Measurements from ENCODE around the gene TBX5. TPM values are rescaled to one million over a fixed set of nuclear protein-coding genes. Genes with fewer than 3 reads are reported as not detected.
A peak's percentile ranks its signal among the peaks of the same experiment; 100 is the strongest.

TBX5 gene
- total and polyA plus RNA-seq, 2 of the 4 experiments (the other 2 are of a cell fraction) = 13.3 to 14.7 TPM

DNA sequence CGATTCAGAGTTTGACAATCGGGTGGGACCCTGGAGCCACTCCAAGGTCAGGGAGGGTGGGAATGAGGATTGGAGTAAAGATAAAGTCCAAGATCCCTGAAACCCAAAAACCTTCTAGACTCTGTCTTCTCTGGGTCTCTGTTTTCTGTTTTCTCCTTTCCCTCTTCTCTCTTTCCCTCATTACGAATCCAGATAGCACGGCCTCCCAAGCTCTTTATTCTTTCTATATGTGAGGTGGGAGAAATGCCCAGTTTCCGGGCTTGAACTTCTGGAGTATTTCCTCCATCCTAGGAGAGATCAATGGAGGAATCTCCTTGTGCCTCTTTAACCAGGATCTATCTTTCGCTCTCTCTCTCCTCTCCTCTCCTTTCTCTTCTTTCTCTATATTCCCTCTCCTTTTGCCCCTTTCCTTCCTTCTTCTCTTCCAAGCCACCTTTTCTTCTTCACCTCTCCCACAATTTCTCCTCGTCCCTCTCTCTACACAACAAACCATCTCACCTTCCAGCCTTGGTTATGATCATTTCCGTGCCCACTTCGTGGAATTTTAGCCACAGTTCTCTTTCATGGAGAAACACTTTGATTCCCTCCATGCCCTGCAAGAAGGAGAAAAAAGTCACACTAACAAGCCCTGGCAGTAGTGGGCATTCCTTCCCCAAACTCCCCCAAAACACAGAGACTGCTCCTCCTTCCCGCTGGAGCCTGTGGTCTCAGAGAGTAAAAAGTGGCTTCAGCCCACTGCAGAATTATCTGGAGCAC, 4.4 kb downstream of the TBX5 start:
- intact Hi-C loops (cut with micrococcal nuclease) (loop anchor here (1.0 to 5.0 kb wide), 4 partner anchors 9 to 419 kb away; no protein-coding TSS in a partner anchor), in situ Hi-C loops (cut with MboI; ENCODE audit: low sequenced_read_pairs) (loop anchor here (5.0 to 25.0 kb wide), 4 partner anchors 76 to 1214 kb away; partner anchors contain the start of genes DDX54 and RITA1), dilution Hi-C loops (cut with HindIII; ENCODE audit: low sequenced_read_pairs, unreplicated experiment) (no loop called here)
- DNase-seq (peak; percentile 68), ATAC-seq (ENCODE audit: low read depth) (no peak)
- Histone ChIP-seq H3K14ac (replicated peaks; ENCODE audit: low read depth, low read length) (peak overlapping the region; percentile 97), H3K4me2 (ENCODE audit: low read depth, low read length) (peak overlapping the region; percentile 70), H3K9me1 (ENCODE audit: insufficient read depth, low read length) (peaks cover 5% of the 10 kb centered on the region), H3K4me3 (ENCODE audit: insufficient read depth, low read depth, low read length) (peak overlapping the region; percentile 41), H4K5ac (ENCODE audit: low read depth, low read length) (peak overlapping the region; percentile 87), H3K56ac (ENCODE audit: extremely low read depth, insufficient read depth, low read length) (peak overlapping the region; percentile 97), H3K36me3 (ENCODE audit: control insufficient read depth, insufficient read depth, low read length) (peaks cover 44% of the 10 kb centered on the region; the same call in 1 of the 2 replicates), H3K79me1 (ENCODE audit: low read depth in 1 of 2, low read length in 2 of 2) (peaks cover 0 to 32% of the 10 kb centered on the region in 2 experiments; a peak in 2 of 4 replicates), H2AFZ (replicated peaks; ENCODE audit: low read length, poor library complexity) (peak overlapping the region; percentile 80), H3K9ac (ENCODE audit: low read depth, low read length) (peak overlapping the region; percentile 96), H2AK5ac (ENCODE audit: low read depth, low read length) (peak overlapping the region; percentile 86), H3K4me1 (ENCODE audit: control insufficient read depth, insufficient read depth, low read length) (peaks cover 36% of the 10 kb centered on the region), H4K8ac (ENCODE audit: low read depth in 2 of 2, low read length in 2 of 2) (peak overlapping the region; percentile 88 to 91), H4K91ac (ENCODE audit: insufficient read depth, low read depth, low read length) (peak overlapping the region; percentile 89), H2BK15ac (ENCODE audit: low read depth, low read length) (peak overlapping the region; percentile 69), H2AK9ac (replicated peaks; ENCODE audit: low read depth, low read length, poor library complexity) (peak overlapping the region; percentile 68), H4K20me1 (ENCODE audit: insufficient read depth, low read length) (peaks cover 3% of the 10 kb centered on the region), H3K27ac (ENCODE audit: insufficient read depth, low read length) (peak overlapping the region; percentile 99), H3K4ac (ENCODE audit: low read depth, low read length) (peak overlapping the region; percentile 95), H3K18ac (ENCODE audit: low read depth, low read length) (peak overlapping the region; percentile 66), H3K27me3 (ENCODE audit: control insufficient read depth, insufficient read depth, low read length) (no peaks in the 10 kb centered on the region), H2BK20ac (ENCODE audit: low read depth, low read length) (peak overlapping the region; percentile 88), H3K9me3 (ENCODE audit: control insufficient read depth, insufficient read depth, low read length) (no peaks in the 10 kb centered on the region), H2BK120ac (ENCODE audit: low read depth, low read length) (peak overlapping the region; percentile 94), H2BK5ac (ENCODE audit: low read depth, low read length, poor library complexity, severe bottlenecking) (peak overlapping the region; percentile 95), H3K23ac (ENCODE audit: low read depth, low read length) (peak overlapping the region; percentile 100)
- CTCF ChIA-PET = interaction anchor here (0.9 kb wide), 1 partner anchor 107 kb away, joined by 3 read pairs; no protein-coding TSS in a partner anchor
- POLR2A ChIA-PET (ENCODE audit: unreplicated experiment) = interaction anchor here (0.5 to 0.6 kb wide), 2 partner anchors 9 to 71 kb away, joined by 3 read pairs; no protein-coding TSS in a partner anchor
- 14 to 100% methylated on average over 1 to 2 of the region's 10 CpGs for WGBS, 2 experiments (ENCODE audit: extremely low coverage in 2 of 2, insufficient read length in 1 of 2)
- no TSS peak for BruUV-seq (replicated peaks)
- no peak for TF ChIP-seq MAZ (IDR thresholded peaks at IDR 0.05; ENCODE audit: borderline replicate concordance, low read depth, low read length)
- TF ChIP-seq, protein P1, sequence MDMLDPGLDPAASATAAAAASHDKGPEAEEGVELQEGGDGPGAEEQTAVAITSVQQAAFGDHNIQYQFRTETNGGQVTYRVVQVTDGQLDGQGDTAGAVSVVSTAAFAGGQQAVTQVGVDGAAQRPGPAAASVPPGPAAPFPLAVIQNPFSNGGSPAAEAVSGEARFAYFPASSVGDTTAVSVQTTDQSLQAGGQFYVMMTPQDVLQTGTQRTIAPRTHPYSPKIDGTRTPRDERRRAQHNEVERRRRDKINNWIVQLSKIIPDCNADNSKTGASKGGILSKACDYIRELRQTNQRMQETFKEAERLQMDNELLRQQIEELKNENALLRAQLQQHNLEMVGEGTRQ (IDR thresholded peaks at IDR 0.05; ENCODE audit: low read depth, low read length) = no peak
- no peak for TF ChIP-seq NFE2L2 (IDR thresholded peaks at IDR 0.05; ENCODE audit: low read depth, low read length)
- TF ChIP-seq MAFK (IDR thresholded peaks at IDR 0.05; ENCODE audit: low read depth, low read length) = no peak
- no peak for TF ChIP-seq SMC3 (IDR thresholded peaks at IDR 0.05; ENCODE audit: low read depth, low read length)
- TF ChIP-seq, protein P2, sequence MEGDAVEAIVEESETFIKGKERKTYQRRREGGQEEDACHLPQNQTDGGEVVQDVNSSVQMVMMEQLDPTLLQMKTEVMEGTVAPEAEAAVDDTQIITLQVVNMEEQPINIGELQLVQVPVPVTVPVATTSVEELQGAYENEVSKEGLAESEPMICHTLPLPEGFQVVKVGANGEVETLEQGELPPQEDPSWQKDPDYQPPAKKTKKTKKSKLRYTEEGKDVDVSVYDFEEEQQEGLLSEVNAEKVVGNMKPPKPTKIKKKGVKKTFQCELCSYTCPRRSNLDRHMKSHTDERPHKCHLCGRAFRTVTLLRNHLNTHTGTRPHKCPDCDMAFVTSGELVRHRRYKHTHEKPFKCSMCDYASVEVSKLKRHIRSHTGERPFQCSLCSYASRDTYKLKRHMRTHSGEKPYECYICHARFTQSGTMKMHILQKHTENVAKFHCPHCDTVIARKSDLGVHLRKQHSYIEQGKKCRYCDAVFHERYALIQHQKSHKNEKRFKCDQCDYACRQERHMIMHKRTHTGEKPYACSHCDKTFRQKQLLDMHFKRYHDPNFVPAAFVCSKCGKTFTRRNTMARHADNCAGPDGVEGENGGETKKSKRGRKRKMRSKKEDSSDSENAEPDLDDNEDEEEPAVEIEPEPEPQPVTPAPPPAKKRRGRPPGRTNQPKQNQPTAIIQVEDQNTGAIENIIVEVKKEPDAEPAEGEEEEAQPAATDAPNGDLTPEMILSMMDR (conservative IDR thresholded peaks at IDR 0.05; ENCODE audit: low read depth, low read length) = no peak
- TF ChIP-seq CHD1 (IDR thresholded peaks at IDR 0.05; ENCODE audit: low read depth, low read length) = no peak
- no peak for TF ChIP-seq FOS (IDR thresholded peaks at IDR 0.05; ENCODE audit: low read depth, low read length)
- no peak for TF ChIP-seq RCOR1 (IDR thresholded peaks at IDR 0.05; ENCODE audit: insufficient replicate concordance, low read length)
- TF ChIP-seq, protein P3, sequence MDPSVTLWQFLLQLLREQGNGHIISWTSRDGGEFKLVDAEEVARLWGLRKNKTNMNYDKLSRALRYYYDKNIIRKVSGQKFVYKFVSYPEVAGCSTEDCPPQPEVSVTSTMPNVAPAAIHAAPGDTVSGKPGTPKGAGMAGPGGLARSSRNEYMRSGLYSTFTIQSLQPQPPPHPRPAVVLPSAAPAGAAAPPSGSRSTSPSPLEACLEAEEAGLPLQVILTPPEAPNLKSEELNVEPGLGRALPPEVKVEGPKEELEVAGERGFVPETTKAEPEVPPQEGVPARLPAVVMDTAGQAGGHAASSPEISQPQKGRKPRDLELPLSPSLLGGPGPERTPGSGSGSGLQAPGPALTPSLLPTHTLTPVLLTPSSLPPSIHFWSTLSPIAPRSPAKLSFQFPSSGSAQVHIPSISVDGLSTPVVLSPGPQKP (IDR thresholded peaks at IDR 0.05; ENCODE audit: borderline replicate concordance, low read depth, low read length) = no peak
- TF ChIP-seq MXI1 (IDR thresholded peaks at IDR 0.05; ENCODE audit: borderline replicate concordance, low read depth, low read length) = no peak
- TF ChIP-seq POLR2A (IDR thresholded peaks at IDR 0.05; ENCODE audit: low read depth, low read length) = no peak
- TF ChIP-seq CEBPB (IDR thresholded peaks at IDR 0.05; ENCODE audit: low read depth, low read length) = no peak
- TF ChIP-seq RAD21 (IDR thresholded peaks at IDR 0.05; ENCODE audit: low read length) = no peak
